Activated CD8-positive, alpha-beta memory T cell treated with anti-CD3 and anti-CD28 coated beads for 4 hours (primary cell): ENCODE measurements around the gene KRIT1.
"Not testable (repeated sequence)": the region's sequence is repeated elsewhere in the genome, so short reads cannot be mapped to it uniquely, and the experiment has no call there.

Experiments used
- DNase-seq, 2 donors: peaks; one replicate each; pipeline ENCODE4 v3.0.0-alpha.2; 2020; ENCODE audit warnings: low read depth in 2 of 2

Gene KRIT1

DNA sequence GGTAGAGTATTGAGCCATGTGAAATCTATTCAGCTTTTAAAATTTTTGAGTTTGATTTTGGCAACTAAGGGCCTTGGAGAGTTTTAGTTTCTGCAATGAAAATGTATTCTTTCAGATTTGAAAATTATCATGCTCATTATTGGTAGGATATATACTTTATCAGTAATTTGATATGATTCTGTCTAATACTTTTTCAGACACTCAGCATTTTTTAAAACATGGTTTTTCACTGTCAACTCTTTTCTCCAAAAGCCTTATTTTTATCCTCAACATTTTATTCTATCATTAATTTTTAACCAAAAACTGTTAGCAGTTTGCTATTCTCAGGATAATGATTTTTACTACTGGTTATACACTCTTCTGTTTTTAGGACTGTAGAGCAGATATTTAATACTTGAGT, 4.9 kb upstream of the KRIT1 start:
- no peak for DNase-seq

DNA sequence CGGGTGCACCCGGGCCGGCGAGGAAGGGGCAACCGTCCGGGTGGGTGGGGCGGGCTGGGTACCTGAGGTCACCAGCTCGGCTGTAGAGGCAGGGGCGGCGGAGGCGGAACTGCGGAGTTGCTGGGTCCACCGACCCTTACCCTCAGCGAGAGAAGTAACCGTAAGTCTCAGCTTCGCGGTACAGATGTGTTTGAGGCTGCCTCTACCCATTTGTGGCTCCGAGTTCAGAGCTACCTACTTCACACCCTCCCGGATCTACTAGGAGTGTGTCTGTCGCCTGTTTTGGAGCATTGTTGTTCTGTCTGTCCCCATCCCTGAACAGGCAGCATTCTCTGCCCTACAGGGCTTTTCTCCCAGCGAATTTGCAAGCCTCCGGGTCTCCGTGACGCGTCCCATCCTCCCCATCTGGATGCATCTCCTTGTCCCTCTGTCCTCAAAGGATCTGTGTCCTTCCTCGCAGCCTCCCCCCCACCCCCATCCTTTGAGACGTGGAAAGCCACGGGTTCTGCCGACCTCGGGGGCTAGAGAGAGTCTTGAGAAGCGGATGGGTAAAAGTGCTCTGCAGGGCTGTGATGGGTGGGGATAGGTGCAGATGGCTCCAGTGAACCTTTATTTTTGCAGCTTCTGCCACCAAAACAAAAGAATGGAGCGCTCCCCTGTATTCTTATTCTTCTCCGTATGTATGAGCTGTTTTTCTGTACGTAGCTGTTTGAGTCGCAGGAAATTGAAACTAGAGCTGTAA, 817 bp upstream of the KRIT1 start:
- DNase-seq: peak in 1 of 2 donors; percentile 0

DNA sequence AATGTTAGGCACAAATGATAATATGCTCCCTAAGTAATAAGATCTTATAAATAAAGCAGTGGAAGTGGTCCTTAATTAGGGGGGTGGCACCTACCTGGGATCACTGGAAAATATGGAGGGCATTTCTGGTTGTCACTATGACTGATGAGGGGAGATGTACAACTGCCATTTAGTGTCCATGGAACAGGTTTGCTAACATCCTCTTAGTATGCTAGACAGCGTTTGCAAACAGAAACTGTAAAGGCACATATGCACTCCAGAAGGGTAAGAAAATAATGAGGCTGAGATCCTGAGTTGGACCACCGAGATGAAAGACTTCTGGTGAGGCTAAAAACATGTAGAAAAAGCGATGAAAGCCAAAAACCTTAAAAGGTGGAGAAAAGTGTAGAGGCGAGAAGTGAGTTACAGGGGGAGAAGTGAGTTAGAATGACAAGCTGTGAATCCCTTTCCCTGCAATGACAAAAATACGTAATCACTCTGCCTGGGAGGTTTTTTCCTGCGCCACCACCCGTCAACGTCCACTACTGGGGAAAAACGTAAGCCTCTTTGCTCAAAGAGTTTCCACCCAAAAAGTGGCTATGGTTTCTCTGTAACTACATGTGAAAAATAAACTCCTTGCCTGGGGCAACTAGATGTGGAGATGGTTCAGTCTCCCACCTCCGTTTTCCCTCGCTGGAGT, 767 bp downstream of the KRIT1 start:
- DNase-seq: no peak

DNA sequence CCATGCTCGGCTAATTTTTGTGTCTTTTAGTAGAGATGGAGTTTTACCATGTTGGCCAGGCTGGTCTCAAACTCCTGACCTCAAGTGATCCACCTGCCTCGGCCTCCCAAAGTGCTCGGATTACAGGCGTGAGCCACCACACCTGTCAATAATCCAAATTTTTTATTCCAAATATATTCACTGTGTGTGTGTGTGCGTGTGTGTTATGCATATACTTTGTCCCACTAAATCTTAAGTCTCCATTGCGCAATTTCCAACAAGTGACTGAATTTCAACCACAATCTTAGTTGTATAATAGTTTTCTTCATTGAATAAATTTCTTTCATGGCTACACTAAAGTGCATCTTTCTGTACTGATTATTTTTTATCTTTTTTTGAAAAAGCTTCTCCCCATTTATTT, 2.7 kb downstream of the KRIT1 start:
- no peak for DNase-seq

DNA sequence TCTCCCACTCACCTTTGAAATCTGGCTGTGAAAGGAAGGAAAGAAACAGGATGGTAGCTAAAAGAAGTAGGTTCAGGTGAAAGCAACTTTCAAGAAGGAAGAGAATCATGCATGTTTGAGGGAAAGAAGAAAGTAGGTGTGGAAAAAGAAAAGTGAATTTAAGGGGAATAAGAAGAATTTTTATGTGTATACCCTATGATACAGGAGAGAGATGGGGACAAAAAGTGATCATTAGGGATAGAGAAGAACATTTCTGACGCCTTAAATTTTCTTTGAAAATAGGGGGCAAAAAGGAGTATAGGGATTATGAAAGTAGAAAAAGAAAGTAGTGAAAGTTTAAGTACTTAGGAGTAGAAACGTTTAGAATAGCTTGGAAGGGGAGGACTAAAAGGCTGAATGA, 15.2 kb downstream of the KRIT1 start:
- DNase-seq: no peak

DNA sequence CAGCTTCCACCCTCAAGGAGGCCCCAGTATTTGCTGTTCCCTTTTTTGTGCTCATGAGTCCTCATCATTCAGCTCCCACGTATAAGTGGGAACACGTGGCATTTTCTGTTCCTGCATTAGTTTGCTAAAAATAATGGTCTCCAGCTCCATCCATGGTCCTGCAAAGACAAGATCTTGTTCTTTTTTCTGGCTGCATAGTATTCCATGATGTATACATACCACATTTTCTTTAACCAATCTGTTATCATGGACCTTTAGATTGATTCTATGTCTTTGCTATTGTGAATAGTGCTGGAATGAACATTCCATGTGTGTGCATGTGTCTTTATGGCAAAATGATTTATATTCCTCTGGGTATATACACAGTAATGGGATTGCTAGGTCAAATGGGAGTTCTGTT, 17.0 kb downstream of the KRIT1 start:
- no peak for DNase-seq

DNA sequence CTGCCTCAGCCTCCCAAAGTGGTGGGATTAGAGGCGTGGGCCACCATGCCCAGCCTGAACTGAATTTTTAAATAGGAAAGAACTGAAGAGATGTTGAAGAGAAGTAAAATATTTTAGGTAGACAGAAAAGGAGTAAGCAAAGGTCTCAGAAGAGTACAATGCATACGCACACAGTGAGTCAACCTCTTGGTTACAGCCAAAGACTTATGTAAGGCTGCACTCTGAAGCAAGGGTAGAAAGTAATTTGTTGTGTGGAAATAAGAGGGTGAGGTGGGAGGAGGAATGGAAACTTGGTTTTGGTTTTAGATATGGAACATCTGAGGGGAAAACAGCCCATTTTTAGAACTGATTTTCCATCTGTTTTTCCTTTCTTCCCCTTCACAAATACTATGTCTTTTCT, 17.6 kb downstream of the KRIT1 start:
- DNase-seq: no peak

DNA sequence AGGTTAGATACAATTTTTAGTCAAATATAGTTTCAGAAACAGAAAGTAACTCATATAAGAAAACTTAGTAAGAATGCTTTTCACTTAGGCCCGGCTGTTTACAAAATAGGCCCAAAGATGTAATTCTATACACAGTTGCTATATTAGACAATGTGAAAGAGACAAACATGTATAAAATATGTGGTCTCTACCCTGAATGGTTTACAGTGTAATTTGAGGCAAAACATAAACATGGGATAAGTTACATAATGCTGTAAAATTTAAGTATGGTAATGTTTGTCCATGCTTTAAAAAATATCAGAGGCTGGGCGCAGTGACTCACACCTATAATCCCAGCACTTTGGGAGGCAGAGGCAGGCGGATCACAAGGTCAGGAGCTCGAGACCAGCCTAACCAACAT, 18.7 kb downstream of the KRIT1 start:
- DNase-seq: no peak

DNA sequence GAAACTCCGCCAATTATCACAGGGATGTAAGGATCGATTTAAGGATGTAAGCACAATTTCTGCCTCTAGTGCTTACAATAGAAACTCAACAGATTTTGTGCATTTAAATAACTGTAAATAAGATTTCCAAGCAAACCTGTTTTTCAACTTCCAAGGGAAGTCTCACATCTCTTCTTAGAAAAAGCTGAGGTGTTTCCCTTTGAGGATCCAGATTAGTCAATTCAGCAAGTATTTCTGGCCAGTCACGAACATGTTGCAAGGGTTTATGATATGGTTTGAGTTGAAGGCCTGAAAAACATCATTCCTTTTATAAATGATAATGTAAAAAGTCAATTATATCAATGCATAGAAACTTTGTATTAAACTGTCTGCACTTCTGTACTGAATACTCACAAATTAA, 23.9 kb downstream of the KRIT1 start:
- DNase-seq: no peak

DNA sequence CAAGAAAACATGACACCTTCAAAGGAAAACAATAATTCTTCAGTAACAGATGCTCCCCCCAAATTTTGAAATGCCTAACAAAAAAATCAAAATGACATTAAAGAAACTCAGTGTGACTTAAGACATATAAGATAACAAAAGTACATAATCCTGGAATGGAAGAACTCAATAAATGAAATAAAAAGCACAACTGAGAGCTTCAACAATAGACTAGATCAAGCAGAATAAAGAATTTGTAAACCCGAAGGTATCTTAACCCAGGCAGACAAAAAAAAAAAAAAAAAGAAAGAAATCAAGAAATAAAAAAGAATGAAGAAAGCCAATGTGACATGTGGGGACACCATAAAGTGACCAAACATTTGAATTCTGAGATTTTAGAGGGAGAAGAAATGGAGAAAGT, 39.0 kb downstream of the KRIT1 start:
- no peak for DNase-seq

DNA sequence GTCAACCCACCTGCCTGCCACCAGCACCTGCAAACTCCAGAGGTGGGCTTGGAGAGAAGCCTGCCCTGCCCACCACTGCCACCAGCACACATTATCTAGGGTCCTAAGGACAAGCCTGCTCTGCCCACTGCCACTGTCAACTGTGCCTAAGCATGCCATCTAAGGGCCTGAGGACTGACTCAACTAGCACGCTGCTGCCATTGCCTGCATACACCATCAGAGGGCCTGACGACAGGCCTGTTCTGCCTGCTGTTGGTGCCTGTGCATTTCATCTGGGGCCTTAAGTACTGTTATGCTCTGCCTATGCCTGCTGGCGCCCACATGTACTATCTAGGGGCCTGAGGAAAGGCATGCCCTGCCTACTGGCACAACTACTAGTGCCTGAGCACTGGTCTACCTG, 39.7 kb downstream of the KRIT1 start:
- no peak for DNase-seq

DNA sequence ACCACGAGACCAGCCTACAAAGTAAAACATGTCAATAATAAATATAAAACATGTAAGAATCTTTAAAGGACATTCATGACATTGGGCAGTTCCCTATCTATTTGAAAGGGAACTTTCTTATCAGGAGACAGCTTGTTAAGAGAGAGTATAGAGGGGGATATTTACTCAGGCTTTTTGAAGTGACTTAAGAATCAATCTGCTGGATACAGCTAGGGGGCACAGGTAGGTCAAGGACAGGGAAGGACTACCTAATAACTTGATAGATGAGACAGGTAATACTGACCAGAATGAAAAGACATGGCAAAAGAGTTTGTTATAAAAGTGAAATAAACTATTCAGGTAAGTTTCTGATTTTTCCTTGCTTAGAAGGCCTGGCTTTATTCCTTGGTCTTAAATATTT, 44.9 kb downstream of the KRIT1 start:
- no peak for DNase-seq

DNA sequence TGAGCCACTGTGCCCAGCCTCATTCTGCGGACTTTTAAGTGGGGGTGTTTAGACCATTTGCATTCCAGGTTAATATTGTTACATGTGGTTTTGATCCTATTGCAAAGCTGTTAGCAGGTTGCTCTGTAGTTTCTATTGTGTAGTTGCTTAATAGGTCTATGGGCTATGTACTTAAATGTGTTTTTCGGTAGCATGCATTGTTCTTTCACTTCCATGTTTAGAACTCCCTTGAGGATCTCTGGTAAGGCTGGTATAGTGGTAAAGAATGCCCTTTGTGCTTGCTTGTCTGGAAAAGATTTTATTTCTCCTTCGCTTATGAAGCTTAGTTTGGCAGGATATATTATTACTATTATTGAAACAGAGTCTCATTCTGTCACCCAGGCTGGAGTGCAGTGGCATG, 53.4 kb downstream of the KRIT1 start:
- no peak for DNase-seq

DNA sequence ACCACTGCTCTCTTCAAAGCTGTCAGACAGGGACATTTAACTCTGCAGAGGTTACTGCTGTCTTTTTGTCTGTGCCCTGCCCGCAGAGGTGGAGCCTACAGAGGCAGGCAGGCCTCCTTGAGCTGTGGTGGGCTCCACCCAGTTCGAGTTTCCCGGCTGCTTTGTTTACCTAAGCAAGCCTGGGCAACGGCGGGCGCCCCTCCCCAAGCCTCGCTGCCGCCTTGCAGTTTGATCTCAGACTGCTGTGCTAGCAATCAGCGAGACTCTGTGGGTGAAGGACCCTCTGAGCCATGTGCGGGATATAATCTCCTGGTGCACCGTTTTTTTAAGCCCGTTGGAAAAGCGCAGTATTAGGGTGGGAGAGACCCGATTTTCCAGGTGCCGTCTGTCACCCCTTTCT, 56.5 kb downstream of the KRIT1 start:
- not testable (repeated sequence) for DNase-seq

DNA sequence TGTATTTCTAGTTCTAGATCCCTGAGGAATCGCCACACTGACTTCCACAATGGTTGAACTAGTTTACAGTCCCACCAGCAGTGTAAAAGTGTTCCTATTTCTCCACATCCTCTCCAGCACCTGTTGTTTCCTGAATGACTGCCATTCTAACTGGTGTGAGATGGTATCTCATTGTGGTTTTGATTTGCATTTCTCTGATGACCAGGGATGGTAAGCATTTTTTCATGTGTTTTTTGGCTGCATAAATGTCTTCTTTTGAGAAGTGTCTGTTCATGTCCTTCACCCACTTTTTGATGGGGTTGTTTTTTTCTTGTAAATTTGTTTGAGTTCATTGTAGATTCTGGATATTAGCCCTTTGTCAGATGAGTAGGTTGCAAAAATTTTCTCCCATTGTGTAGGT, 61.4 kb downstream of the KRIT1 start:
- DNase-seq: not testable (repeated sequence)

DNA sequence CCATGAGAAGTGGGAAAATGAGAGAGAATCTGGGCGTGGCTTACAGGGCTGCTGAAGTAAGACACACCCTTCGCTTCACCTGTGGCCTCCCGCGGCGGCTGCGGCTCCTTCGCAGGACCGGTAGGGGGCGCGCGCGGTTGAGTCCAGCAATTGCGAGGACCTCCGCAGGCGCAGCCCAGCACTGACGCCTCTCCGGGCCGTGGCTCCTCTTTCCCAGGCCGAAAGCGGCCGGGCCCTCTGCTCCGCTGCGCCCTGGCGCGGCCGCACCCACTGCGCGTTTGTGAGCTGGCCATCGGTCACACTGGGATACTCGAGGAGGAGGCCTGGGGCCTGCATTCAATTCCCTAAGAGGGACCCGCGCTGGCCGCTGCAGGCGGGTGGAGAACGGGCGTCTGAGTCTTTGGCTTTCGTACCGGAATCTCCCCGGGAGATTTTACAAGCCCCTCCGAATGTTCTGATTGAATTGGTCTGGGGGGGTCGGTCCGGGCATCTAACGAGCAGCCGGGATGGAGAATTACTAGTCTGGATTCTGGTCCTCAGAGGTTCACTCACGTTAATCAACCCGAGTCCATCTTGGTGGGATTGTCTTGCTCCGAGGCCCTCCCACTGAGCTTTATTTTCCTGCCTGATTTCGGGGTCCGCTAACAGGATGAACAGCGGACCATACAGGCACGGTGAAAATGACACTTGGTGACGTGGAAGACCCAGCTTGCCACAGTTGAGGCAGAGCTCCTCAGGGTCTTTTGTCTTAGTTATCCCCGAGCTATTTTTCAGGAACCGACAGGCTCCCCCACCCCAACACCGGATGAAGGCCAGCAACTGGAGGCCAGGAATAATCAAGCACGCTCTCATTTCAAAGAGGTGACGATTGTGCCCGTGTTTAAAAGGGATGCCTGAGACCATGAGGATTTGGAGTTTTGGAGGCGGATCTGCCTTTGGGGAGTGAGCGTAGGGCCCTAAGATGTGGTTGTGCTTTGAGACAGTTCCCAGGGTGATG, 66.5 kb downstream of the KRIT1 start, which contains the start of gene LRRD1:
Gene LRRD1 (minus strand): TSS at position 215 of the 997 bp plus-strand sequence. CDS start 13,940 bp downstream, outside the sequence.
- peak; percentile 75 to 80 for DNase-seq

DNA sequence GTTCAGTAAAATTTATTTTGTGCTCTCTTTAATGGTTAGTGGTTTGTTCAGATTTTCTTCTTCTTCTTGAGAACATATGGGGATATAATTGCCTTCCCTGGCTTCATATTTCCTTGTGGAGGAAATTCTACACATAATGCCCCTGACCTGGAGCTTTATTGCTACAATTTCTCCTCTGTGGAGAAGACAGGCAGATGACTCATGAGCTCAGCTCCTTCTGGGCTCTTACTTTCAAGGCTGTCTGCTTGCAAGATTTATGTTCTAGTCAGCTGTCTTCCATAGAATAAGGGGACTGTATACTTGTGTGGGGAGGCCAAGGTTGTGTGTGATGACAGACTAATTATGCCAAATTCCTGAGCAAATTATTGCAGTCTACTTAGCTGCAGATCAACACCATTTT, 68.4 kb downstream of the KRIT1 start:
- no peak for DNase-seq

DNA sequence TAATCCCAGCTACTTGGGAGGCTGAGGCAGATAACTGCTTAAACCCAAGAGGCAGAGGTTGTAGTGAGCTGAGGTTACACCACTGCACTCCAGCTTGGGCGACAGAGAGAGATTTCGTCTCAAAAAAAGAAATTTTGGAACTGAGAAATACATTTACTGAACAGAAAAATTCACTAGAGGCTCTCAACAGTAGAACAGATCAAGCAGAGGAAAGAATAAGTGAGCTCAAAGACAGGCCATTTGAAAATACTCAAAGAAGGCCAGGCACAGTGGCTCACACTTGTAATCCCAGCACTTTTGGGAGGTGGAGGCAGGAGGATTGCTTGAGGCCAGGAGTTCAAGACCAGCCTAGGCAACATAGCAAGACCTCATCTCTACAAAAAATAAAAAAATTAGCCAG, 76.2 kb downstream of the KRIT1 start:
- not testable (repeated sequence) for DNase-seq

DNA sequence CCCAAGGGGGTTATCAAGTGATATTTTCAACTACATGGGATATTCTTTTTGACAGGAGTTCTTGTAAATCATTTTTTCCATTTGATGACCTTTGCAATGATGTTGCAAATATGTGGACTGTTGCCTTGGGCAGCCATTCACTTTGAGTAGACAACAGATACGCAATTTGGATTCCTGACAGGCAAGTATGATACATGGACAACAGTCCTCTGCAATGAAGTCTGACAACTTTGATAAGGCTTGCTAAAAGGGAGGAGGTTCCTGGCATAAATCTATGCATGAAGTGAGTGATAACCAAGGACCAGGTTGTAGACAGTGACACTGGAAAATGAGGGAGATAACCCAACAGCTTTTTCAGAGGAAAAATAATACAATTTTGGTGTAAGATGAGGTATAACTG, 84.4 kb downstream of the KRIT1 start:
- no peak for DNase-seq

DNA sequence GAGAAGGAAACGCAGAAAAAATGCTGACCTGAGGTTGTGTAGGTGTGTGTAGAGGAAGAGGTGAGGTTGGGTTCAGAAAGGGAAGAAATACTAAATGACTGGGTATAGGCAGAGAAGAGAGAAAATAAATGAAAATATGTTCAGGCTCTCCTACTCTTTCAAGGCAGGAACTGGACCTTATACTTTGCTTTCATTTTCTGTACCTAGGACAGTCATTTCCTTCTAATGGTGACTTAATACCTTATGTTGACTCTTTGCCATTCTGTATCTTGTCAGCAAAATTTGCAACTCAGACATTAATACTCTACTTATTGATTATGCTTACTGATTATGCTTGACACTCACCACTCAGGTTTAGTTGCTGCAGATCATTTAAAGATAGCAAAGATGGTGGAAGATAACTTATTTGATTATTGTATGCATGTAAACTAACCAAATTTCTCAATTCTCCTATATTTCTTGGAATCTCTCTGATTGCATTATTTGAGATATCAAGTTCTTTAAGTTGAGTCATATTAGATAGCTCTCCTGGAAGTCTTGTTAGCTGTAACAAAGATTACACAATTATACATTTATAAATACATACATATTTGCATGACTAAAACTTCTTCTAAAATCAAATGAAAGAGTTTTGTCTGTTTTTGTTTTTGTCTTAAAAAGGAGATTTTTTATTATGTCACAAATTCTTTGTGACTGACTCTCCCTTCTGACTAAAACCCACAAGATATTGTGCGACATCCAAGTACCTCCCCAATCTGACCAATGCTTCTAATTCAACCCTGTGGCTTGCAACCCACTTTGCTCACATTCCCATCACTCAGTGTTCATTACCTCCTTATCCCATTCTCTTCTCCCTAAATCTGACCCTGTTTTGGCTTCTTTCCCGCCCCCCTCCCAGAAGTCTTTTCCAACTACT, 86.8 kb downstream of the KRIT1 start:
- DNase-seq: no peak

DNA sequence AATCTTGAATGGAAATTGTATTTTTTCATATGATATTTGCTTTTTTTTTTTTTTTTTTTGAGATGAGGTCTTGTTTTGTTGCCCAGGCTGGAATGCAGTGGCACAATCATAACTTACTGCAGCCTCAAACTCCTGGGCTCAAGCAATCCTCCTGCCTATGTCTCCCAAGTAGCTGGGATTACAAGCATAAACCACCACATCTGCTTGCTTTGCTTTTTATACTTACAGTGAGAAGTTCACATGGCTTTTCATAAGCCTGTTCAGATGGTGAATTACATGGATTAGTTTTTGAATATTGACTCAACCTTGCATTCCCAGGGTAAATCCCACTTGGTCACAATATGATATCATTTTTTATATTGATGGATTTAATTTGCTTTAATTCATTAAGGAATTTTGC, 88.7 kb downstream of the KRIT1 start:
- DNase-seq: no peak
